PFSK-1 (cell line): Measurements from ENCODE around the gene SPATA33.

Experiments
- POLR2AphosphoS5 ChIP-seq: IDR thresholded peaks from 2 replicates; pipeline ENCODE4 v1.6.1; 2012; ENCODE audit warnings: low read depth, mild to moderate bottlenecking, control low read depth, low read length, moderate library complexity
- SIN3A ChIP-seq: IDR thresholded peaks from 2 replicates; pipeline ENCODE4 v1.6.1; 2012; ENCODE audit warnings: mild to moderate bottlenecking, low read length, moderate library complexity, borderline replicate concordance; ENCODE audit not compliant: insufficient read depth
- TAF1 ChIP-seq: IDR thresholded peaks from 2 replicates; pipeline ENCODE4 v1.6.1; 2012; ENCODE audit warnings: low read length, control low read depth, borderline replicate concordance; ENCODE audit not compliant: insufficient read depth
- TF ChIP-seq, protein P1 (sequence below), 2 experiments: IDR thresholded peaks; 2 replicates each; pipeline versions ENCODE4 v1.6.1 to v1.8.0; 2011 to 2012; ENCODE audit warnings: low read depth in 2 of 2, low read length in 2 of 2, control low read depth in 1 of 2, inconsistent platforms in 1 of 2, mild to moderate bottlenecking in 1 of 2, moderate library complexity in 1 of 2; ENCODE audit not compliant: insufficient read depth in 1 of 2

DNA sequence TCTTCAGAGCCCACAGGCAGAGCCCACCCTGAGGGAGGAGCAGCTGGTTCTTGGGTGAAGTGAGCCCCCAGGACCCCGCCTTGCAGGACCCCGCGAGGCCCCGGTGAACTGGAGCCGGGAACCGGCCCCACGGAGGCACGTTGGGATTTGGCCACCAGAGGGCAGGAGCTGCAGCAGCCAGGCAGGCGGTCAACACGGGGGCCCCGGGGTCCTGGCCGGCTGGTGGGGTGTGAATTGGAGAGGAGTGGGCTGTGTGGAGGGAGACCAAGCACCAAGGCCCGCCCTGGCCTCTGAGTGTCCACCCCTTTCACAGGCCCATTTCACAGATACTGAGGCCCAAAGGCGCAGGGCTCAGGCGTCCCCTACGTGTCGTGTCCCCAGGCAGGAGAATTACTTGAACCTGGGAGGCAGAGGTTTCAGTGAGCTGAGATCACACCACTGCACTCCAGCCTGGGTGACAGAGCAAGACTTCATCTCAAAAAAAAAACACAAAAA lies 42.0 kb upstream of the SPATA33 start:
- TF ChIP-seq TAF1: no peak
- no peak for TF ChIP-seq POLR2AphosphoS5
- TF ChIP-seq, protein P1, sequence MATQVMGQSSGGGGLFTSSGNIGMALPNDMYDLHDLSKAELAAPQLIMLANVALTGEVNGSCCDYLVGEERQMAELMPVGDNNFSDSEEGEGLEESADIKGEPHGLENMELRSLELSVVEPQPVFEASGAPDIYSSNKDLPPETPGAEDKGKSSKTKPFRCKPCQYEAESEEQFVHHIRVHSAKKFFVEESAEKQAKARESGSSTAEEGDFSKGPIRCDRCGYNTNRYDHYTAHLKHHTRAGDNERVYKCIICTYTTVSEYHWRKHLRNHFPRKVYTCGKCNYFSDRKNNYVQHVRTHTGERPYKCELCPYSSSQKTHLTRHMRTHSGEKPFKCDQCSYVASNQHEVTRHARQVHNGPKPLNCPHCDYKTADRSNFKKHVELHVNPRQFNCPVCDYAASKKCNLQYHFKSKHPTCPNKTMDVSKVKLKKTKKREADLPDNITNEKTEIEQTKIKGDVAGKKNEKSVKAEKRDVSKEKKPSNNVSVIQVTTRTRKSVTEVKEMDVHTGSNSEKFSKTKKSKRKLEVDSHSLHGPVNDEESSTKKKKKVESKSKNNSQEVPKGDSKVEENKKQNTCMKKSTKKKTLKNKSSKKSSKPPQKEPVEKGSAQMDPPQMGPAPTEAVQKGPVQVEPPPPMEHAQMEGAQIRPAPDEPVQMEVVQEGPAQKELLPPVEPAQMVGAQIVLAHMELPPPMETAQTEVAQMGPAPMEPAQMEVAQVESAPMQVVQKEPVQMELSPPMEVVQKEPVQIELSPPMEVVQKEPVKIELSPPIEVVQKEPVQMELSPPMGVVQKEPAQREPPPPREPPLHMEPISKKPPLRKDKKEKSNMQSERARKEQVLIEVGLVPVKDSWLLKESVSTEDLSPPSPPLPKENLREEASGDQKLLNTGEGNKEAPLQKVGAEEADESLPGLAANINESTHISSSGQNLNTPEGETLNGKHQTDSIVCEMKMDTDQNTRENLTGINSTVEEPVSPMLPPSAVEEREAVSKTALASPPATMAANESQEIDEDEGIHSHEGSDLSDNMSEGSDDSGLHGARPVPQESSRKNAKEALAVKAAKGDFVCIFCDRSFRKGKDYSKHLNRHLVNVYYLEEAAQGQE (IDR thresholded peaks at IDR 0.05; ENCODE audit: insufficient read depth in 1 of 2, low read depth in 2 of 2, low read length in 2 of 2): no peak
- TF ChIP-seq SIN3A: no peak
